NCI-H524 (cell line): ENCODE results near the gene RPTN.
A peak's percentile ranks its signal among the peaks of the same experiment; 100 is the strongest.

Experiments
- DNase-seq, 2 experiments: peaks; one replicate each; lab custom pipeline; 2025; lab: John Stamatoyannopoulos, UW

RPTN gene

GRCh38 chr1:152111515-152111968 is 47.5 kb downstream of the RPTN start:
- peak in 1 of 2 experiments; percentile 43 for DNase-seq

- peak in 1 of 2 experiments; percentile 43 for DNase-seq
Observed at GRCh38 chr1:152110860-152111514, 48.0 kb downstream of the RPTN start.

GRCh38 chr1:152110365-152110859 is 48.6 kb downstream of the RPTN start:
- DNase-seq: peak; percentile 20 to 53

- no peak for DNase-seq
Observed at GRCh38 chr1:152109998-152110294, 49.1 kb downstream of the RPTN start.

GRCh38 chr1:152109231-152109997 is 49.6 kb downstream of the RPTN start:
- DNase-seq: no peak

GRCh38 chr1:152108882-152109222 is 50.2 kb downstream of the RPTN start:
- no peak for DNase-seq

- peak in 1 of 2 experiments; percentile 22 for DNase-seq
Observed at GRCh38 chr1:152107984-152108881, 50.8 kb downstream of the RPTN start.

GRCh38 chr1:152107031-152107983 is 51.7 kb downstream of the RPTN start:
- no peak for DNase-seq

GRCh38 chr1:152104854-152105253 is 54.2 kb downstream of the RPTN start:
- no peak for DNase-seq
